ENCODE measurements around the gene ARHGAP15.

Gene ARHGAP15

GRCh38 chr2:143692967-143693366 is 563.7 kb downstream of the ARHGAP15 start:
- Histone ChIP-seq H3K4me2 (ENCODE audit: low read length) (no peak overlapping the region), H3K4me3 (ENCODE audit: low read depth, low read length) (no peak overlapping the region), H3K18ac (ENCODE audit: low read length) (no peak overlapping the region), H2AK5ac (ENCODE audit: low read length) (no peak overlapping the region), H4K8ac (ENCODE audit: low read depth, low read length) (no peak overlapping the region), H3K9ac (ENCODE audit: low read length) (no peak overlapping the region), H3K23ac (ENCODE audit: low read length) (no peak overlapping the region), H3K27me3 (ENCODE audit: insufficient read depth, low read length) (no peaks in the 10 kb centered on the region), H2BK12ac (ENCODE audit: low read length) (no peak overlapping the region), H3K79me1 (ENCODE audit: low read length) (no peaks in the 10 kb centered on the region), H2AFZ (ENCODE audit: insufficient read depth, low read length, poor library complexity) (no peak overlapping the region), H4K91ac (ENCODE audit: low read depth, low read length) (no peak overlapping the region), H3K27ac (ENCODE audit: low read depth, low read length) (no peak overlapping the region), H3K79me2 (ENCODE audit: control insufficient read depth, insufficient read depth, low read length, poor library complexity) (no peaks in the 10 kb centered on the region), H3K14ac (ENCODE audit: low read length) (no peak overlapping the region), H3K9me3 (ENCODE audit: insufficient read depth, low read depth, low read length) (no peaks in the 10 kb centered on the region), H3K4ac (ENCODE audit: low read depth, low read length) (no peak overlapping the region), H4K12ac (ENCODE audit: low read depth, low read length) (no peak overlapping the region), H2BK5ac (ENCODE audit: low read depth, low read length, poor library complexity) (no peak overlapping the region), H3K36me3 (ENCODE audit: control insufficient read depth in 1 of 2, insufficient read depth in 2 of 2, low read length in 2 of 2) (no peaks in the 10 kb centered on the region), H2BK120ac (ENCODE audit: insufficient read depth, low read length, poor library complexity) (no peak overlapping the region), H3K4me1 (ENCODE audit: control insufficient read depth in 1 of 2, insufficient read depth in 2 of 2, low read length in 2 of 2) (peaks cover 0 to 3% of the 10 kb centered on the region in 2 experiments)
- no CpG with 5 or more reads among the region's 5 CpGs for WGBS (ENCODE audit: extremely low coverage, insufficient coverage, insufficient read length)
- no peak for DNase-seq

- no peak for DNase-seq
- Histone ChIP-seq H3K4me2 (ENCODE audit: low read length) (no peak overlapping the region), H3K4ac (ENCODE audit: low read depth, low read length) (no peak overlapping the region), H3K9ac (ENCODE audit: low read length) (no peak overlapping the region), H3K9me3 (ENCODE audit: insufficient read depth, low read depth, low read length) (no peaks in the 10 kb centered on the region), H3K4me1 (ENCODE audit: control insufficient read depth in 1 of 2, insufficient read depth in 2 of 2, low read length in 2 of 2) (peaks cover 0 to 3% of the 10 kb centered on the region in 2 experiments), H2AK5ac (ENCODE audit: low read length) (no peak overlapping the region), H3K27ac (ENCODE audit: low read depth, low read length) (no peak overlapping the region), H3K23ac (ENCODE audit: low read length) (no peak overlapping the region), H2AFZ (ENCODE audit: insufficient read depth, low read length, poor library complexity) (no peak overlapping the region), H2BK5ac (ENCODE audit: low read depth, low read length, poor library complexity) (no peak overlapping the region), H3K18ac (ENCODE audit: low read length) (no peak overlapping the region), H4K12ac (ENCODE audit: low read depth, low read length) (no peak overlapping the region), H2BK120ac (ENCODE audit: insufficient read depth, low read length, poor library complexity) (no peak overlapping the region), H3K79me1 (ENCODE audit: low read length) (no peaks in the 10 kb centered on the region), H3K27me3 (ENCODE audit: insufficient read depth, low read length) (no peaks in the 10 kb centered on the region), H3K14ac (ENCODE audit: low read length) (no peak overlapping the region), H3K79me2 (ENCODE audit: control insufficient read depth, insufficient read depth, low read length, poor library complexity) (no peaks in the 10 kb centered on the region), H4K91ac (ENCODE audit: low read depth, low read length) (no peak overlapping the region), H3K4me3 (ENCODE audit: low read depth, low read length) (no peak overlapping the region), H4K8ac (ENCODE audit: low read depth, low read length) (no peak overlapping the region), H2BK12ac (ENCODE audit: low read length) (no peak overlapping the region), H3K36me3 (ENCODE audit: control insufficient read depth in 1 of 2, insufficient read depth in 2 of 2, low read length in 2 of 2) (no peaks in the 10 kb centered on the region)
- WGBS (ENCODE audit: extremely low coverage, insufficient coverage, insufficient read length) = no CpG with 5 or more reads among the region's 3 CpGs
Observed at GRCh38 chr2:143694335-143694734, 565.1 kb downstream of the ARHGAP15 start.

GRCh38 chr2:143696651-143697050 is 567.4 kb downstream of the ARHGAP15 start:
- no peak overlapping the region for H3K18ac ChIP-seq (ENCODE audit: low read length)
- H3K4me2 ChIP-seq (ENCODE audit: low read length) = no peak overlapping the region
- no peak overlapping the region for H4K12ac ChIP-seq (ENCODE audit: low read depth, low read length)
- no peaks in the 10 kb centered on the region for H3K9me3 ChIP-seq (ENCODE audit: insufficient read depth, low read depth, low read length)
- no peak overlapping the region for H2BK120ac ChIP-seq (ENCODE audit: insufficient read depth, low read length, poor library complexity)
- no peak overlapping the region for H3K14ac ChIP-seq (ENCODE audit: low read length)
- H3K79me2 ChIP-seq (ENCODE audit: control insufficient read depth, insufficient read depth, low read length, poor library complexity) = no peaks in the 10 kb centered on the region
- H3K4me1 ChIP-seq (ENCODE audit: control insufficient read depth in 1 of 2, insufficient read depth in 2 of 2, low read length in 2 of 2) = no peaks in the 10 kb centered on the region
- H2AK5ac ChIP-seq (ENCODE audit: low read length) = no peak overlapping the region
- no peak for DNase-seq
- no peak overlapping the region for H3K23ac ChIP-seq (ENCODE audit: low read length)
- no peaks in the 10 kb centered on the region for H3K79me1 ChIP-seq (ENCODE audit: low read length)
- H3K4ac ChIP-seq (ENCODE audit: low read depth, low read length) = no peak overlapping the region
- no peak overlapping the region for H4K8ac ChIP-seq (ENCODE audit: low read depth, low read length)
- H2BK12ac ChIP-seq (ENCODE audit: low read length) = no peak overlapping the region
- no peak overlapping the region for H2BK5ac ChIP-seq (ENCODE audit: low read depth, low read length, poor library complexity)
- H4K91ac ChIP-seq (ENCODE audit: low read depth, low read length) = no peak overlapping the region
- H3K9ac ChIP-seq (ENCODE audit: low read length) = no peak overlapping the region
- no peak overlapping the region for H3K27ac ChIP-seq (ENCODE audit: low read depth, low read length)
- H3K36me3 ChIP-seq (ENCODE audit: control insufficient read depth in 1 of 2, insufficient read depth in 2 of 2, low read length in 2 of 2) = no peaks in the 10 kb centered on the region
- H3K27me3 ChIP-seq (ENCODE audit: insufficient read depth, low read length) = no peaks in the 10 kb centered on the region
- H3K4me3 ChIP-seq (ENCODE audit: low read depth, low read length) = no peak overlapping the region
- no peak overlapping the region for H2AFZ ChIP-seq (ENCODE audit: insufficient read depth, low read length, poor library complexity)

DNA sequence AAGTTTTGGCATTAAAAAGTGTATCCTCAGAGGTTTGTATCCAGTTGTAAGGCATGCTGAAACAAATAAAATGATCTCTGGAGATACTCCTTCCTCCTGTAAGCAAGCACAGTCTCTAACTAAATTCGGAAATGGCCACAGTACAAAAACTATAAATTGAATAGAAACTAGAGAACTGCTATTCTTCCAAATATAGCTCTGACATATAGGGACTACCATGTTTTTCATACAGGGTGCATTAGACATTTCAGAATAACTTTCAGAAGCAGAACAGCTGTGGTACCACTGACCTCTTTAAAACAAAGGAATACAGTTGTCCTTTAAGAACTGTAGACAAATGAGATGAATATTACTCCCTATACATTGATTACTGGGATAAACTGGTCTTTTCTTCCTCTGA is 568.5 kb downstream of the ARHGAP15 start:
- H4K12ac ChIP-seq (ENCODE audit: low read depth, low read length) = no peak overlapping the region
- H3K79me1 ChIP-seq (ENCODE audit: low read length) = no peaks in the 10 kb centered on the region
- H2AK5ac ChIP-seq (ENCODE audit: low read length) = no peak overlapping the region
- no peak overlapping the region for H4K91ac ChIP-seq (ENCODE audit: low read depth, low read length)
- no peak overlapping the region for H3K14ac ChIP-seq (ENCODE audit: low read length)
- H2BK5ac ChIP-seq (ENCODE audit: low read depth, low read length, poor library complexity) = no peak overlapping the region
- no peaks in the 10 kb centered on the region for H3K27me3 ChIP-seq (ENCODE audit: insufficient read depth, low read length)
- H3K4ac ChIP-seq (ENCODE audit: low read depth, low read length) = no peak overlapping the region
- H2BK12ac ChIP-seq (ENCODE audit: low read length) = no peak overlapping the region
- no peak overlapping the region for H3K23ac ChIP-seq (ENCODE audit: low read length)
- H4K8ac ChIP-seq (ENCODE audit: low read depth, low read length) = no peak overlapping the region
- H2AFZ ChIP-seq (ENCODE audit: insufficient read depth, low read length, poor library complexity) = no peak overlapping the region
- no peaks in the 10 kb centered on the region for H3K4me1 ChIP-seq (ENCODE audit: control insufficient read depth in 1 of 2, insufficient read depth in 2 of 2, low read length in 2 of 2)
- H3K4me3 ChIP-seq (ENCODE audit: low read depth, low read length) = no peak overlapping the region
- H3K4me2 ChIP-seq (ENCODE audit: low read length) = no peak overlapping the region
- no peaks in the 10 kb centered on the region for H3K79me2 ChIP-seq (ENCODE audit: control insufficient read depth, insufficient read depth, low read length, poor library complexity)
- no peak overlapping the region for H3K18ac ChIP-seq (ENCODE audit: low read length)
- no peak for DNase-seq
- H3K36me3 ChIP-seq (ENCODE audit: control insufficient read depth in 1 of 2, insufficient read depth in 2 of 2, low read length in 2 of 2) = no peaks in the 10 kb centered on the region
- WGBS (ENCODE audit: extremely low coverage, insufficient coverage, insufficient read length) = no CpG with 5 or more reads among the region's 1 CpG
- H2BK120ac ChIP-seq (ENCODE audit: insufficient read depth, low read length, poor library complexity) = no peak overlapping the region
- no peak overlapping the region for H3K9ac ChIP-seq (ENCODE audit: low read length)
- H3K9me3 ChIP-seq (ENCODE audit: insufficient read depth, low read depth, low read length) = no peaks in the 10 kb centered on the region
- H3K27ac ChIP-seq (ENCODE audit: low read depth, low read length) = no peak overlapping the region

All from trophoblast cell (in vitro differentiated cells and primary cell).